GM12873 (cell line): ENCODE data around the gene SDK2.

Experiments used
- CTCF ChIP-seq: IDR thresholded peaks from 2 replicates; pipeline ENCODE4 v1.5.1; 2012; ENCODE audit warnings: low read depth, mild to moderate bottlenecking, moderate library complexity, low read length, control low read depth; ENCODE audit not compliant: insufficient read depth; ENCODE audit errors: missing control alignments

SDK2 gene

GRCh38 chr17:73302189-73302588 is 342.1 kb downstream of the SDK2 start:
- no peak for TF ChIP-seq CTCF

- TF ChIP-seq CTCF = no peak
Observed at GRCh38 chr17:73301369-73301768, 342.9 kb downstream of the SDK2 start.

- TF ChIP-seq CTCF = no peak
Observed at GRCh38 chr17:73300392-73300791, 343.9 kb downstream of the SDK2 start.

- no peak for TF ChIP-seq CTCF
Observed at GRCh38 chr17:73297934-73298861, 346.0 kb downstream of the SDK2 start.

GRCh38 chr17:73293480-73293911 is 350.7 kb downstream of the SDK2 start:
- no peak for TF ChIP-seq CTCF

GRCh38 chr17:73293031-73293430 is 351.2 kb downstream of the SDK2 start:
- TF ChIP-seq CTCF = no peak

GRCh38 chr17:73292031-73292531 is 352.2 kb downstream of the SDK2 start:
- no peak for TF ChIP-seq CTCF
